ENCODE measurements around the gene CDC42SE2.

DNA sequence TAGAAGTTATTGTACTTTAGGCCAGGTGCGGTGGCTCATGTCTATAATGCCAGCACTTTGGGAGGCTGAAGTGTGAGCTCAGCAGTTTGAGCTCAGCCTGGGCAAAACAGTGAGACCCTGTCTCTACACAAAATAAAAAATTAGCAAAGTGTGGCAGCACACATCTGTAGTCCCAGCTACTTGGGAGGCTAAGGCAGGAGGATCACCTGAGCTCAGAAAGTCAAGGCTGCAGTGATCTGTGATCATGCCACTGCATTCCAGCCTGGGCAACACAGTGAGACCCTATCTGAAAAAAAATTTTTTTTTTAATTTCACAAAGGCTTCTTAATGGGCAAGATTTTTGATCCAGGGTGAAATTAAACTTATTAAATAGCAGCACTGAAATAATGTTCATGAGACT, 92.8 kb downstream of the CDC42SE2 start:
- TF ChIP-seq, protein P1, sequence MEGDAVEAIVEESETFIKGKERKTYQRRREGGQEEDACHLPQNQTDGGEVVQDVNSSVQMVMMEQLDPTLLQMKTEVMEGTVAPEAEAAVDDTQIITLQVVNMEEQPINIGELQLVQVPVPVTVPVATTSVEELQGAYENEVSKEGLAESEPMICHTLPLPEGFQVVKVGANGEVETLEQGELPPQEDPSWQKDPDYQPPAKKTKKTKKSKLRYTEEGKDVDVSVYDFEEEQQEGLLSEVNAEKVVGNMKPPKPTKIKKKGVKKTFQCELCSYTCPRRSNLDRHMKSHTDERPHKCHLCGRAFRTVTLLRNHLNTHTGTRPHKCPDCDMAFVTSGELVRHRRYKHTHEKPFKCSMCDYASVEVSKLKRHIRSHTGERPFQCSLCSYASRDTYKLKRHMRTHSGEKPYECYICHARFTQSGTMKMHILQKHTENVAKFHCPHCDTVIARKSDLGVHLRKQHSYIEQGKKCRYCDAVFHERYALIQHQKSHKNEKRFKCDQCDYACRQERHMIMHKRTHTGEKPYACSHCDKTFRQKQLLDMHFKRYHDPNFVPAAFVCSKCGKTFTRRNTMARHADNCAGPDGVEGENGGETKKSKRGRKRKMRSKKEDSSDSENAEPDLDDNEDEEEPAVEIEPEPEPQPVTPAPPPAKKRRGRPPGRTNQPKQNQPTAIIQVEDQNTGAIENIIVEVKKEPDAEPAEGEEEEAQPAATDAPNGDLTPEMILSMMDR (IDR thresholded peaks at IDR 0.05; ENCODE audit: low read depth, low read length) = no peak
- no peak for TF ChIP-seq POLR2A (IDR thresholded peaks at IDR 0.05; ENCODE audit: extremely low read depth, insufficient read length)
- TF ChIP-seq, protein P2, sequence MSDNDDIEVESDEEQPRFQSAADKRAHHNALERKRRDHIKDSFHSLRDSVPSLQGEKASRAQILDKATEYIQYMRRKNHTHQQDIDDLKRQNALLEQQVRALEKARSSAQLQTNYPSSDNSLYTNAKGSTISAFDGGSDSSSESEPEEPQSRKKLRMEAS (IDR thresholded peaks at IDR 0.05; ENCODE audit: low read depth, low read length) = no peak

Measured in NB4 (cell line).